HEK293 (cell line): ENCODE data around the gene GAS7.

Source experiments
- MYNN ChIP-seq: fragments of 450-650 bp; formaldehyde crosslinking; IDR thresholded peaks from 2 replicates; pipeline ENCODE4 v1.5.1; 2016; ENCODE audit warnings: missing biosample characterization, missing genetic modification characterization, borderline replicate concordance
- ZNF521 ChIP-seq: fragments of 450-650 bp; formaldehyde crosslinking; IDR thresholded peaks from 2 replicates; pipeline ENCODE4 v1.5.1; 2017; ENCODE audit warnings: missing biosample characterization, mild to moderate bottlenecking, missing genetic modification characterization
- TF ChIP-seq, protein P1 (sequence below): fragments of 450-650 bp; formaldehyde crosslinking; IDR thresholded peaks from 2 replicates; pipeline ENCODE4 v1.5.1; 2017; ENCODE audit warnings: missing biosample characterization, missing genetic modification characterization

DNA sequence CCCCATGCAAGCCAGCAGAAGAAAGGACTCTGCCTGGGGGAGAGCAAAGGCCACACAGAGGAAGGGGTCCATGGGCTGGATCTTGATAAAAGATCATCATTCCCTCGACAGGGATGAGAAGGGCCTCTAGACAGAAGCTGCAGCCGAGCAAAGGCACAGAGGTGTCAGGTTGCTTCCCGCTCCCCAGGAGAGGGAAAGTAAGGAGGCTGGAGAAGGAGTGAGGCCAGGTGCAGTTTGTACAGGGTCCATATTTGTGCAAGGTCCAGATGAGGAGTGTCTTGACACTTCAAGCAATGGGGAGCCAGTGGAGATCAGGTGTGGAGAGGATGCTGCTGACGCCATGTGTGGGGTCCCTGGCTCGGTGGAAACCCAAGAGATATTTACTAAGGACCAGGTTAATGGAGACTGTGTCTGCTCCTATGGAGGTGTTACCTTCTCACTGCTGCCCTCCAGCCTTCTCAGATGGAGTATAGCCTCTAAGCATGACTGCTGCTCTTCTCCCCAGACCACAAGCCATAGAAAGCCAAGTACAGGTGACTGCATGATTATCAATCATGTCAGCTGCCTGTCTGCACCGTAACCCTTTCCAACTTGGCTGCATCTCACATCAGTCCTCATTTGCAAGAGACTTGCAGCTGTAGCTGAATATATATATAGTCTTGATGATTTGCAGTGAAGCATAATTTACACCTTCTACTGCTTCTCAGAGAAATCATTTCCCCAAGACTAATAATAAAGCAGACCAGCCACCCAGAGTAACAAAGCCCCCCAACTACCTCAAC is 21.1 kb downstream of the GAS7 start:
- TF ChIP-seq ZNF521 (tag by site-specific recombination) (no peak), MYNN (tag by site-specific recombination) (no peak)
- TF ChIP-seq, protein P1, sequence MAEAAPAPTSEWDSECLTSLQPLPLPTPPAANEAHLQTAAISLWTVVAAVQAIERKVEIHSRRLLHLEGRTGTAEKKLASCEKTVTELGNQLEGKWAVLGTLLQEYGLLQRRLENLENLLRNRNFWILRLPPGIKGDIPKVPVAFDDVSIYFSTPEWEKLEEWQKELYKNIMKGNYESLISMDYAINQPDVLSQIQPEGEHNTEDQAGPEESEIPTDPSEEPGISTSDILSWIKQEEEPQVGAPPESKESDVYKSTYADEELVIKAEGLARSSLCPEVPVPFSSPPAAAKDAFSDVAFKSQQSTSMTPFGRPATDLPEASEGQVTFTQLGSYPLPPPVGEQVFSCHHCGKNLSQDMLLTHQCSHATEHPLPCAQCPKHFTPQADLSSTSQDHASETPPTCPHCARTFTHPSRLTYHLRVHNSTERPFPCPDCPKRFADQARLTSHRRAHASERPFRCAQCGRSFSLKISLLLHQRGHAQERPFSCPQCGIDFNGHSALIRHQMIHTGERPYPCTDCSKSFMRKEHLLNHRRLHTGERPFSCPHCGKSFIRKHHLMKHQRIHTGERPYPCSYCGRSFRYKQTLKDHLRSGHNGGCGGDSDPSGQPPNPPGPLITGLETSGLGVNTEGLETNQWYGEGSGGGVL (tag by site-specific recombination): no peak
